ENCODE measurements around the gene TRIM29. TPM values are rescaled to one million over a fixed set of nuclear protein-coding genes. Genes with fewer than 3 reads are reported as not detected.

The TRIM29 gene
- total RNA-seq, 2 donors from 2014 or later: not detected

GRCh38 chr11:120183701-120184141, 45.8 kb upstream of the TRIM29 start:
- H3K4me1 ChIP-seq (ENCODE audit: control insufficient read depth, insufficient read depth, low read length): no peaks in the 10 kb centered on the region
- peaks cover 52% of the 10 kb centered on the region for H3K27me3 Mint-ChIP-seq (ENCODE audit: insufficient read depth)
- no peaks in the 10 kb centered on the region for H3K9me3 ChIP-seq (ENCODE audit: control insufficient read depth, low read length)
- 94 to 100% methylated on average over 5 to 7 of the region's 7 CpGs for WGBS, 2 experiments (ENCODE audit: insufficient coverage in 1 of 2, insufficient read length in 1 of 2)
- no peak overlapping the region for H3K27ac ChIP-seq (ENCODE audit: low read depth, low read length)
- H3K27ac Mint-ChIP-seq: no peak overlapping the region
- no peak overlapping the region for H3K4me3 Mint-ChIP-seq
- H3K9me3 Mint-ChIP-seq: no peaks in the 10 kb centered on the region
- no peaks in the 10 kb centered on the region for H3K36me3 ChIP-seq (ENCODE audit: control insufficient read depth, insufficient read depth, low read length)
- no peak overlapping the region for H3K4me3 ChIP-seq (ENCODE audit: low read length)
- no peaks in the 10 kb centered on the region for H3K36me3 Mint-ChIP-seq (ENCODE audit: low read depth)
- DNase-seq: peak; percentile 34
- H3K9ac ChIP-seq (ENCODE audit: extremely low read depth, low read length, poor library complexity, severe bottlenecking): no peak overlapping the region
- peaks cover 2% of the 10 kb centered on the region for H3K4me1 Mint-ChIP-seq
- peaks cover 8% of the 10 kb centered on the region for H3K27me3 ChIP-seq (ENCODE audit: control insufficient read depth, insufficient read depth, low read length, poor library complexity, severe bottlenecking)
- no peak for TF ChIP-seq CTCF (conservative IDR thresholded peaks at IDR 0.05)

- Mint-ChIP-seq H3K36me3 (ENCODE audit: low read depth) (no peaks in the 10 kb centered on the region), H3K4me1 (peaks cover 2% of the 10 kb centered on the region)
- H3K4me1 ChIP-seq (ENCODE audit: control insufficient read depth, insufficient read depth, low read length): no peaks in the 10 kb centered on the region
These were observed 45.0 kb upstream of the TRIM29 start for GRCh38 chr11:120182790-120183491.

GRCh38 chr11:120182372-120182771, 44.5 kb upstream of the TRIM29 start:
- Histone ChIP-seq H3K4me3 (ENCODE audit: low read length) (no peak overlapping the region), H3K36me3 (ENCODE audit: control insufficient read depth, insufficient read depth, low read length) (no peaks in the 10 kb centered on the region), H3K9me3 (ENCODE audit: control insufficient read depth, low read length) (no peaks in the 10 kb centered on the region), H3K9ac (ENCODE audit: extremely low read depth, low read length, poor library complexity, severe bottlenecking) (no peak overlapping the region), H3K27me3 (ENCODE audit: control insufficient read depth, insufficient read depth, low read length, poor library complexity, severe bottlenecking) (peaks cover 14% of the 10 kb centered on the region), H3K27ac (ENCODE audit: low read depth, low read length) (no peak overlapping the region), H3K4me1 (ENCODE audit: control insufficient read depth, insufficient read depth, low read length) (no peaks in the 10 kb centered on the region)
- H3K4me1 Mint-ChIP-seq: peaks cover 2% of the 10 kb centered on the region
- no peak overlapping the region for H3K4me3 Mint-ChIP-seq
- WGBS, 2 experiments (ENCODE audit: insufficient coverage in 1 of 2, insufficient read length in 1 of 2): 64 to 74% methylated on average over 6 to 7 of the region's 7 CpGs
- no peaks in the 10 kb centered on the region for H3K36me3 Mint-ChIP-seq (ENCODE audit: low read depth)
- no peak for TF ChIP-seq CTCF (conservative IDR thresholded peaks at IDR 0.05)
- no peak for DNase-seq
- no peaks in the 10 kb centered on the region for H3K9me3 Mint-ChIP-seq
- peaks cover 55% of the 10 kb centered on the region for H3K27me3 Mint-ChIP-seq (ENCODE audit: insufficient read depth)
- no peak overlapping the region for H3K27ac Mint-ChIP-seq

More at GRCh38 chr11:120182790-120183491, 45.0 kb upstream of the TRIM29 start:
- Mint-ChIP-seq H3K27me3 (ENCODE audit: insufficient read depth) (peaks cover 55% of the 10 kb centered on the region), H3K4me3 (no peak overlapping the region), H3K9me3 (no peaks in the 10 kb centered on the region), H3K27ac (no peak overlapping the region)
- peak; percentile 92 for DNase-seq
- Histone ChIP-seq H3K4me3 (ENCODE audit: low read length) (no peak overlapping the region), H3K9ac (ENCODE audit: extremely low read depth, low read length, poor library complexity, severe bottlenecking) (no peak overlapping the region), H3K36me3 (ENCODE audit: control insufficient read depth, insufficient read depth, low read length) (no peaks in the 10 kb centered on the region), H3K9me3 (ENCODE audit: control insufficient read depth, low read length) (no peaks in the 10 kb centered on the region), H3K27me3 (ENCODE audit: control insufficient read depth, insufficient read depth, low read length, poor library complexity, severe bottlenecking) (peaks cover 10% of the 10 kb centered on the region), H3K27ac (ENCODE audit: low read depth, low read length) (no peak overlapping the region)
- 73 to 74% methylated on average over 2 to 5 of the region's 5 CpGs for WGBS, 2 experiments (ENCODE audit: insufficient coverage in 1 of 2, insufficient read length in 1 of 2)
- peak; percentile 80 for TF ChIP-seq CTCF (conservative IDR thresholded peaks at IDR 0.05)
